ENCODE data around the gene MSMO1.
"Not testable (repeated sequence)": the region's sequence is repeated elsewhere in the genome, so short reads cannot be mapped to it uniquely, and the experiment has no call there.

GRCh38 chr4:165279531-165279930 is 47.9 kb upstream of the MSMO1 start:
- not testable (repeated sequence) for TF ChIP-seq CTCF, EP300 (IDR thresholded peaks at IDR 0.05)
